ENCODE measurements around the gene PEF1. TPM values are rescaled to one million over a fixed set of nuclear protein-coding genes. Genes with fewer than 3 reads are reported as not detected.

The PEF1 gene
- total and polyA plus RNA-seq, 7 donors: 52.9 to 87.4 (median 66.4) TPM

Other genes starting within 250 kb of the PEF1 start
- under 1 TPM; 0.33 to 0.81 (median 0.63) TPM for gene SERINC2, start 231.7 kb downstream of the PEF1 start, total RNA-seq
- gene SERINC2, start 231.7 kb downstream of the PEF1 start, polyA plus RNA-seq: 100 to 1,000 TPM; 134 to 254 (median 219) TPM
- gene TINAGL1, start 68.4 kb downstream of the PEF1 start, total RNA-seq: 100 to 1,000 TPM in 3 of 4 donors, 10 to 100 TPM in 1; 62.9 to 238 (median 132) TPM
- gene TINAGL1, start 68.4 kb downstream of the PEF1 start, polyA plus RNA-seq: 10 to 100 TPM; 21.0 to 87.9 (median 40.9) TPM
- not detected for gene HCRTR1, start 27.2 kb downstream of the PEF1 start, total RNA-seq
- gene HCRTR1, start 27.2 kb downstream of the PEF1 start, polyA plus RNA-seq: under 1 TPM in 1 of 3 donors, not detected in 2; 0.03 TPM
- gene COL16A1, start 59.1 kb upstream of the PEF1 start, total RNA-seq: 100 to 1,000 TPM in 2 of 4 donors, 10 to 100 TPM in 2; 43.1 to 271 (median 98.8) TPM
- gene COL16A1, start 59.1 kb upstream of the PEF1 start, polyA plus RNA-seq: 10 to 100 TPM in 1 of 3 donors, 1 to 10 TPM in 2; 4.6 to 23.4 (median 4.8) TPM
- 1 to 10 TPM; 1.4 to 3.9 (median 1.5) TPM for gene ADGRB2, start 119.5 kb upstream of the PEF1 start, total RNA-seq
- gene ADGRB2, start 119.5 kb upstream of the PEF1 start, polyA plus RNA-seq: 1 to 10 TPM in 1 of 3 donors, not detected in 2; 1.3 TPM
- gene SPOCD1, start 171.1 kb upstream of the PEF1 start, total RNA-seq: under 1 TPM in 2 of 4 donors, not detected in 2; 0.14 to 0.55 TPM
- under 1 TPM in 1 of 3 donors, not detected in 2; 0.70 TPM for gene SPOCD1, start 171.1 kb upstream of the PEF1 start, polyA plus RNA-seq